Measurements from ENCODE around the gene IPO9. TPM values are rescaled to one million over a fixed set of nuclear protein-coding genes. Genes with fewer than 3 reads are reported as not detected.

The IPO9 gene
- total RNA-seq, 4 donors from 2014 or later, result 14.6 to 24.1 (median 19.8) TPM

GRCh38 chr1:201895913-201896807 is 67.2 kb downstream of the IPO9 start:
- no peak for TF ChIP-seq CTCF (IDR thresholded peaks at IDR 0.05; ENCODE audit: low read depth)

GRCh38 chr1:201896951-201897391 is 68.0 kb downstream of the IPO9 start:
- TF ChIP-seq CTCF (IDR thresholded peaks at IDR 0.05; ENCODE audit: low read depth), result no peak

DNA sequence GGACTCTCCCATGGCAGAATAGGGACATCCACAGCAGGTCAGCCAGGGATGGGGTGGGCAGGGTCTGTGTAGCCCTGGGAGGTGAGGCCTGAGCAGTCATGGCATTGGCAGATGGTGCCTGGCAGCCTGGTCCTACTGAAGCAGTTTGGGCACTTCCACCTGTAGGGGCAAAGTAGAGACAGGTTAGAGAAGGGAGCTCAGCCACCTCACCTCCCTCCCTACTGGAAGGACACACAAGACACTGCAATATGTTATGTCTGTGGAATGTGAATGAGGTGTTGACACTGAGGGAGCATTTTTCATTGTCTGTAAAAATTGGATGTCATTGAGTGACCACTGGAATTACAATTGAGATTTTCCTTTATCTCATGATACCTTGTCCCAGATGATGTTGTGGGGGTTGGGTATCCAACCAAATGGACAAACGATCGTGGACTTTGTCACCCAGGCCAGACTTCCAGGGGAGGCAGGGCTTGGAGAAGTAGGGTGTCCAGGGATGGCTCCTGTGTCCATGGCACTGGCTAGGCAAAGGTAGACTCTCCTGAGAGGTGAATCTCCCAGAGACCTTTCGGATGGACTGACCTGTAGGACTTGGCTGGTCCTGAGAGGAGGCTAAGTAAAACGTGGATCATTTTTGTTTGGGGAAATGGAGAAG is 69.4 kb downstream of the IPO9 start:
- TF ChIP-seq CTCF (IDR thresholded peaks at IDR 0.05; ENCODE audit: low read depth), result no peak

DNA sequence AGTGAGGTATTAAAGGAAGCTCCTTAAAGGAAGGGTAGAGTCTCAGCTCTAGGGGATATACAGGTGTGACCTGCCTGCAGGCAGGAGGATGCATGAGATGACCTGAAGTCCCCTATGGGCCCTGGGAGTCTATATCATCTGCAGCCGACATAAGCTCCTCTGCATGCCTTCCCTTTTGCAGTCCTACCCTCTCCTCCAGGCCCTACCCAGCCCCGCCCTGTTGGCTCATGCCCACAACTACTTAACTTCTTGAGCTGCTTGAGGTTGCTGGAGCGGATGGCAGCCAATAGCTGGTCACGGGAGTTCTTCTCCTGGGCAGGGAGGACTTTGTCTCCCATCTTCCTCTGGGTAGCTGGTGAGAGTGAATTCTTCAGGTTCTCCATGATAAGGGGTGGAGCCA is 70.0 kb downstream of the IPO9 start:
- no peak for TF ChIP-seq CTCF (IDR thresholded peaks at IDR 0.05; ENCODE audit: low read depth)

DNA sequence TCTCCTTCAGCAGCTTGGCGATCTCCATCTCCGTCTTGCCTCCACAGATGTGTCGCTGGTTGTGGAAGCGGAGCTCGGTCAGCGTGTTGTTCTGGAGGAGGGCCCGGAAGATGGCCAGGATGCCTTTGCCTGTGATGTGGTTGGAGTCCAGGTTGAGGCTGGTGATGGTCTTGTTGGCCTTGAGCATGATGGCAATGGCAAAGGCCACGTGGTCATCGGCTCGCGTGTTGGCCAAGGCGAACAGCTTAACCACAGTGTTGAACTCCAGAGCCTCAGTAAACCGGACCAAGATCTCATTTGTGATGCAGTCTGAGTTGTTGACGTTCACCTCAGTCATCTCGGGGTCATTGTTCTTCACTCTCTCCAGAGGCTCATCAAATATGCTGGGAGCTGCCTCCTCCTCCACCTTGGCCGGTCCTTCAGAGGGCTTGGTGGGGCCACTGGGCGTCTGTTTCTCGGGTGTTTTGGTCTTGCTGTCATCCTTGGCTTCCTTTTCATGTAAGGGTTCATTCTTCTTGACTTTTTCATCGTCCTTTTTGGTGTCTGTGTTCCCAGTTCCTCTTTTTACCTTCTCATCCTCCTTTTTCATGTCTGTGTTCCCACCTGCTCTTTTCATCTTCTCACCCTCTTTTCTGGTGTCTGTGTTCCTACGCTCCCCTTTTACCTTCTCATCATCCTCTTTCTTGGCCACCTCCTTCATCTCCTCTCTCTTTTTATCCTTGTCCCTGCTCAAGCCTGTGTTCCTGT is 70.9 kb downstream of the IPO9 start:
- no peak for TF ChIP-seq CTCF (IDR thresholded peaks at IDR 0.05; ENCODE audit: low read depth)

GRCh38 chr1:201900476-201900875 is 71.5 kb downstream of the IPO9 start:
- TF ChIP-seq CTCF (IDR thresholded peaks at IDR 0.05; ENCODE audit: low read depth), result no peak

- TF ChIP-seq CTCF (IDR thresholded peaks at IDR 0.05; ENCODE audit: low read depth), result no peak
Observed at GRCh38 chr1:201902198-201902597, 73.2 kb downstream of the IPO9 start.

All from subcutaneous adipose tissue (tissue), 4 donors.